IPS-20b (cell line): ENCODE measurements around the gene MFNG.
"Not testable (repeated sequence)": the region's sequence is repeated elsewhere in the genome, so short reads cannot be mapped to it uniquely, and the experiment has no call there.

ENCODE experiments used
- H3K27ac ChIP-seq: one replicate; pipeline ENCODE4 v1.5.1; 2013; ENCODE audit warnings: low read length
- H3K27me3 ChIP-seq: 2 replicates; pipeline ENCODE4 v1.6.1; 2013; ENCODE audit warnings: mild to moderate bottlenecking, low read length, inconsistent platforms; ENCODE audit not compliant: insufficient read depth
- H3K36me3 ChIP-seq: 2 replicates; pipeline ENCODE4 v1.6.1; 2013; ENCODE audit warnings: low read depth, mild to moderate bottlenecking, inconsistent platforms, low read length, moderate library complexity; ENCODE audit not compliant: insufficient read depth
- H3K4me1 ChIP-seq: 2 replicates; pipeline ENCODE4 v1.6.1; 2013; ENCODE audit warnings: mild to moderate bottlenecking, control low read depth, inconsistent platforms, low read length, moderate library complexity; ENCODE audit not compliant: insufficient read depth
- H3K4me3 ChIP-seq: 2 replicates; pipeline ENCODE4 v1.5.1; 2013; ENCODE audit warnings: mild to moderate bottlenecking, low read length, inconsistent platforms
- H3K9ac ChIP-seq: 2 replicates; pipeline ENCODE4 v1.6.1; 2013; ENCODE audit warnings: low read depth, mild to moderate bottlenecking, inconsistent platforms, low read length, moderate library complexity
- H3K9me3 ChIP-seq: 2 replicates; pipeline ENCODE4 v1.6.1; 2013; ENCODE audit warnings: mild to moderate bottlenecking, low read depth, low read length, inconsistent platforms; ENCODE audit not compliant: insufficient read depth

MFNG gene

GRCh38 chr22:37486224-37486845 is at the start of gene MFNG:
MFNG (minus strand) TSS chr22:37486384; CDS start chr22:37486177, 207 bp downstream.
- no peaks in the 10 kb centered on the region for H3K36me3 ChIP-seq
- peaks cover 9% of the 10 kb centered on the region for H3K27me3 ChIP-seq
- H3K9me3 ChIP-seq: no peaks in the 10 kb centered on the region
- H3K4me3 ChIP-seq: peak within 1 kb of the TSS; percentile 55; the same call in 1 of the 2 replicates
- H3K4me1 ChIP-seq: peaks cover 7% of the 10 kb centered on the region; the same call in 1 of the 2 replicates
- H3K27ac ChIP-seq: no peak within 1 kb of the TSS
- no peak within 1 kb of the TSS for H3K9ac ChIP-seq

GRCh38 chr22:37535159-37535558 is 49.0 kb upstream of the MFNG start:
- Histone ChIP-seq H3K36me3 (no peaks in the 10 kb centered on the region), H3K27ac (no peak overlapping the region), H3K4me1 (no peaks in the 10 kb centered on the region), H3K9ac (no peak overlapping the region), H3K27me3 (no peaks in the 10 kb centered on the region), H3K4me3 (no peak overlapping the region), H3K9me3 (no peaks in the 10 kb centered on the region)

- H3K27ac ChIP-seq: no peak overlapping the region
- H3K9me3 ChIP-seq: no peaks in the 10 kb centered on the region
- H3K27me3 ChIP-seq: no peaks in the 10 kb centered on the region
- no peaks in the 10 kb centered on the region for H3K4me1 ChIP-seq
- no peak overlapping the region for H3K4me3 ChIP-seq
- H3K9ac ChIP-seq: no peak overlapping the region
- no peaks in the 10 kb centered on the region for H3K36me3 ChIP-seq
These were observed 48.3 kb upstream of the MFNG start for GRCh38 chr22:37534445-37534844.

- Histone ChIP-seq H3K4me1 (no peaks in the 10 kb centered on the region), H3K27ac (no peak overlapping the region), H3K36me3 (no peaks in the 10 kb centered on the region), H3K9ac (no peak overlapping the region), H3K27me3 (no peaks in the 10 kb centered on the region), H3K4me3 (no peak overlapping the region), H3K9me3 (no peaks in the 10 kb centered on the region)
These were observed 47.8 kb upstream of the MFNG start for GRCh38 chr22:37533995-37534394.

DNA sequence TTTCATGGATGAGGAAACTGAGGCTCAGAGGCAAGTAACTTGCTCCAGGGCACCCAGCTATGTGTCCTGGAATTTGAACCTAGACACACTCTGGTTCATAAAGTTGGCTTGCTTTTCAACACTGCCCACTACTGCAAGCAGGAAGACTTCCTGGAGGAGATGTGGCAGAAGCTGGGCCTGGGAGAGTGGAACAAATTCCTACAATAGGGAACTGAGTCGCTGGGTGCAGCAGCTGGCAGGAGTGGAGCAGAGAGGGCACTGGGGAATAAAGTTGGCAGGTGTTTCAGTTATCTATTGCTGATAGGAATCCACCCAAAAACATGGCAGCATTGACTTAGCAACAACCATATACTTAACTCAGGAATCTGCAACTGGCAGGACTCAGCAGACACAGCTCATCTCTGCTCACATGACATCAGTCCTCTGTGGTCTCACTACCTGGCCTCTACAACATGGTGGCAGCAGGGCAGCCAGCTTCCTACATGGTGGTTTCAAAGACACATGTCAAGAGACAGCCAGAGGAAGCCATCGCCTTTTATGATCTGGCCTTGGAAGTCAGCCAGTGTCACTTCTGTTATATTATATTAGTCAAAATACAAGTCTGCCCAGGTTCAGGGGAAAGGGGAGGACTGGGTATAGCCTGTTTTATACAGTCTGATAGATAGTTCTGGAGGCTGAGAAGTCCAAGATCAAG is 43.6 kb upstream of the MFNG start:
- Histone ChIP-seq H3K36me3 (no peaks in the 10 kb centered on the region), H3K27ac (no peak overlapping the region), H3K9ac (no peak overlapping the region), H3K4me1 (no peaks in the 10 kb centered on the region; the same call in 1 of the 2 replicates), H3K27me3 (no peaks in the 10 kb centered on the region), H3K9me3 (no peaks in the 10 kb centered on the region), H3K4me3 (no peak overlapping the region)

DNA sequence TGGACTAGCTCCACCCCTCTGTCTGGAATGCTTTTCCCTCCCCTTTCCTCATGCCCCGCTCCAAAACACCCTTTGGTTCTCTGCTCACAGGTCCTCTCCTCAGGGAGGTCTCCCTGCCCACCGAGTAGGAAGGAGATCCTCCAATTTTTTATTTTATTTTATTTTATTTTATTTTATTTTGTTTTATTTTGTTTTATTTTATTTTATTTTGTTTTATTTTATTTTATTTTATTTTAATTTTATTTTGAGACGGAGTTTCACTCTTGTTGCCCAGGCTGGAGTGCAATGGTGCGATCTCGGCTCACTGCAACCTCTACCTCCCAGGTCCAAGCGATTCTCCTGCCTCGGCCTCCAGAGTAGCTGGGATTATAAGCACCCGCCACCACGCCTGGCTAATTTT is 41.8 kb upstream of the MFNG start:
- H3K4me1 ChIP-seq, H3K36me3 ChIP-seq, H3K9ac ChIP-seq, H3K9me3 ChIP-seq, H3K27me3 ChIP-seq, H3K4me3 ChIP-seq, H3K27ac ChIP-seq: not testable (repeated sequence)

GRCh38 chr22:37527081-37527752 is 41.0 kb upstream of the MFNG start:
- H3K9ac ChIP-seq, H3K4me1 ChIP-seq, H3K27ac ChIP-seq: not testable (repeated sequence)

GRCh38 chr22:37526376-37526775 is 40.2 kb upstream of the MFNG start:
- no peaks in the 10 kb centered on the region; the same call in 1 of the 2 replicates for H3K4me1 ChIP-seq
- peaks cover 5% of the 10 kb centered on the region; the same call in 1 of the 2 replicates for H3K27me3 ChIP-seq
- no peak overlapping the region for H3K9ac ChIP-seq
- H3K36me3 ChIP-seq: no peaks in the 10 kb centered on the region
- no peaks in the 10 kb centered on the region for H3K9me3 ChIP-seq
- no peak overlapping the region for H3K4me3 ChIP-seq
- no peak overlapping the region for H3K27ac ChIP-seq

More at GRCh38 chr22:37527081-37527752, 41.0 kb upstream of the MFNG start:
- H3K4me3 ChIP-seq, H3K9me3 ChIP-seq, H3K27me3 ChIP-seq, H3K36me3 ChIP-seq: not testable (repeated sequence)

DNA sequence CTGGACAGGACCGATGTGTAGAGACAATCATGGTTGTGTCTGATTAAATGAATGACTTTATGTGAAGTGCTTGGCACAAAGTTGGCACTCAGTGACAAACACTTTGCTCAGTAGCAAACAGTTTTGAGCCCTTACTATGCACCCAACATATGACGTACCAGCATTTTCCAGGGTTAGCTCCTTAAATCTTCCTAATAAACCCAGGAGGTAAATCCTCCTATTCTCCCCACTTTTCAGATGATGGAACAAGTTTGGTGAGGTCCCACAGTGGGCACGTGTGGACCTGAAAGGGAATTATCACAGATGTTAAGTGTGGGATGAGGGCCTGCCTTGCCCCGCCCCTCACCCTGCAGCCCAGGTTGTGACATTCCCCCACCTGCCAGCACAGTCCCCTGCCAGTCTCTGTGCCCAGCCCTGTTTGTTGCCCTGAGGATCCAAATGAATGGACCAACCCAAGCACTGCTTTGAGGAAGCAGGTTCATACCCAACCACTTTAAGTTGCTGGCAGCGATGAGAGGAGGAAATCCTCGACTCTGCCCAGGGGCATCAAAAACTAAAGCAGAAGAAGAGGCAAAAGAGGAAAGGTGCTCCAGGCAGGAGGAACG is 39.7 kb upstream of the MFNG start:
- Histone ChIP-seq H3K27ac (no peak overlapping the region), H3K36me3 (no peaks in the 10 kb centered on the region), H3K27me3 (peaks cover 11% of the 10 kb centered on the region), H3K4me1 (no peaks in the 10 kb centered on the region; the same call in 1 of the 2 replicates), H3K9me3 (no peaks in the 10 kb centered on the region), H3K9ac (no peak overlapping the region), H3K4me3 (no peak overlapping the region)

- H3K4me1 ChIP-seq: no peaks in the 10 kb centered on the region; the same call in 1 of the 2 replicates
- H3K36me3 ChIP-seq: no peaks in the 10 kb centered on the region
- no peak overlapping the region for H3K27ac ChIP-seq
- H3K9ac ChIP-seq: no peak overlapping the region
- peaks cover 17% of the 10 kb centered on the region for H3K27me3 ChIP-seq
- H3K9me3 ChIP-seq: no peaks in the 10 kb centered on the region
- no peak overlapping the region for H3K4me3 ChIP-seq
These were observed 39.0 kb upstream of the MFNG start for GRCh38 chr22:37525073-37525745.

- H3K36me3 ChIP-seq: no peaks in the 10 kb centered on the region
- no peak overlapping the region for H3K4me3 ChIP-seq
- H3K4me1 ChIP-seq: no peaks in the 10 kb centered on the region; the same call in 1 of the 2 replicates
- H3K27me3 ChIP-seq: peaks cover 41% of the 10 kb centered on the region
- H3K27ac ChIP-seq: no peak overlapping the region
- H3K9me3 ChIP-seq: no peaks in the 10 kb centered on the region
- no peak overlapping the region for H3K9ac ChIP-seq
These were observed 36.3 kb upstream of the MFNG start for GRCh38 chr22:37522482-37522881.
